GM23338 (cell line): ENCODE measurements around the gene SCN1B. TPM values are rescaled to one million over a fixed set of nuclear protein-coding genes. Genes with fewer than 3 reads are reported as not detected.
A peak's percentile ranks its signal among the peaks of the same experiment; 100 is the strongest.

Source experiments
- ATAC-seq: fragments of 200-7000 bp; cut with Tn5 transposase; 3 replicates; pipeline ENCODE4 v1.9.1; 2020
- DNase-seq: peaks from one replicate; pipeline ENCODE4 v3.0.0-alpha.2; 2015; ENCODE audit warnings: low spot score
- H2AFZ ChIP-seq: fragments of 200-600 bp; sonication (generic); 2 replicates; pipeline ENCODE4 v1.8.0; 2016; ENCODE audit warnings: antibody characterized with exemption, mild to moderate bottlenecking, moderate library complexity
- H3F3A ChIP-seq: fragments of 200-600 bp; sonication (generic); replicated peaks from 2 replicates; pipeline ENCODE4 v1.8.0; 2017; ENCODE audit warnings: antibody characterized with exemption, mixed run types, low read depth
- H3K27ac ChIP-seq: fragments of 200-600 bp; sonication (generic); 2 replicates; pipeline ENCODE4 v1.6.1; 2016; ENCODE audit warnings: low read depth
- H3K27me3 ChIP-seq: fragments of 200-600 bp; sonication (generic); 2 replicates; pipeline ENCODE4 v1.8.0; 2016; ENCODE audit warnings: mild to moderate bottlenecking, mixed run types, moderate library complexity; ENCODE audit not compliant: insufficient read depth
- H3K36me3 ChIP-seq: fragments of 200-600 bp; sonication (generic); 2 replicates; pipeline ENCODE4 v1.8.0; 2016; ENCODE audit warnings: mild to moderate bottlenecking; ENCODE audit not compliant: insufficient read depth
- H3K4me1 ChIP-seq: fragments of 200-600 bp; sonication (generic); 2 replicates; pipeline ENCODE4 v1.8.0; 2016; ENCODE audit warnings: mild to moderate bottlenecking, moderate library complexity; ENCODE audit not compliant: insufficient read depth
- H3K4me2 ChIP-seq: fragments of 200-600 bp; sonication (generic); 2 replicates; pipeline ENCODE4 v1.7.1; 2017; ENCODE audit warnings: mixed run types
- H3K4me3 ChIP-seq: fragments of 200-600 bp; sonication (generic); 2 replicates; pipeline ENCODE4 v1.6.1; 2016; ENCODE audit warnings: mixed run types
- H3K79me2 ChIP-seq: fragments of 200-600 bp; sonication (generic); replicated peaks from 2 replicates; pipeline ENCODE4 v1.8.0; 2017; ENCODE audit warnings: mild to moderate bottlenecking; ENCODE audit not compliant: insufficient read depth
- H3K9me2 ChIP-seq: fragments of 200-600 bp; sonication (generic); 2 replicates; pipeline ENCODE4 v1.8.0; 2017; ENCODE audit not compliant: insufficient read depth
- H4K20me1 ChIP-seq: fragments of 200-600 bp; sonication (generic); replicated peaks from 2 replicates; pipeline ENCODE4 v1.8.0; 2017; ENCODE audit warnings: mild to moderate bottlenecking; ENCODE audit not compliant: insufficient read depth
- H3K27ac Mint-ChIP-seq: 2 replicates; pipeline ENCODE4 v1.8.0; 2020; ENCODE audit warnings: inconsistent platforms, mild to moderate bottlenecking, moderate library complexity, mixed read lengths
- H3K27me3 Mint-ChIP-seq: 3 replicates; pipeline ENCODE4 v1.8.0; 2022; ENCODE audit warnings: low read depth, mild to moderate bottlenecking, moderate library complexity, mixed read lengths, inconsistent platforms; ENCODE audit not compliant: insufficient read depth, poor library complexity
- H3K36me3 Mint-ChIP-seq: 3 replicates; pipeline ENCODE4 v1.8.0; 2021; ENCODE audit warnings: low read depth, mild to moderate bottlenecking, inconsistent platforms, moderate library complexity, mixed read lengths
- H3K4me1 Mint-ChIP-seq: 3 replicates; pipeline ENCODE4 v1.8.0; 2020; ENCODE audit warnings: mild to moderate bottlenecking, inconsistent platforms, mixed read lengths
- H3K4me3 Mint-ChIP-seq: 3 replicates; pipeline ENCODE4 v1.8.0; 2021; ENCODE audit warnings: moderate library complexity, mild to moderate bottlenecking, inconsistent platforms, mixed read lengths
- H3K9me3 Mint-ChIP-seq: 3 replicates; pipeline ENCODE4 v1.8.0; 2020; ENCODE audit warnings: moderate library complexity, mild to moderate bottlenecking, inconsistent platforms, mixed read lengths
- CREB1 ChIP-seq: fragments of 250-450 bp; sonication (Bioruptor Pico); IDR thresholded peaks from 2 replicates; pipeline ENCODE4 v1.5.0; 2020; ENCODE audit warnings: low read depth, mild to moderate bottlenecking, moderate library complexity
- CTCF ChIP-seq, 2 experiments: fragments of 200-600 bp in 1 of 2; sonication (generic) in 1 of 2; conservative IDR thresholded peaks; 2 replicates each; pipeline versions ENCODE4 v1.5.1 to v1.6.1; 2016 to 2017; ENCODE audit warnings: antibody characterized with exemption in 2 of 2, low read depth in 2 of 2, mild to moderate bottlenecking in 2 of 2, moderate library complexity in 1 of 2
- ETS1 ChIP-seq: IDR thresholded peaks from 2 replicates; pipeline ENCODE4 v1.6.1; 2016; ENCODE audit warnings: antibody characterized with exemption
- EZH2 ChIP-seq: fragments of 200-600 bp; sonication (generic); IDR thresholded peaks from one replicate; pipeline ENCODE4 v1.8.0; 2017; ENCODE audit warnings: antibody characterized with exemption, mild to moderate bottlenecking, low read depth; ENCODE audit not compliant: unreplicated experiment
- EZH2phosphoT487 ChIP-seq: fragments of 200-600 bp; sonication (generic); IDR thresholded peaks from one replicate; pipeline ENCODE4 v1.8.1; 2018; ENCODE audit warnings: antibody characterized with exemption; ENCODE audit not compliant: unreplicated experiment
- JUNB ChIP-seq: IDR thresholded peaks from one replicate; pipeline ENCODE4 v1.6.1; 2016; ENCODE audit warnings: antibody characterized with exemption; ENCODE audit not compliant: unreplicated experiment
- NANOG ChIP-seq: IDR thresholded peaks from 2 replicates; pipeline ENCODE4 v1.6.1; 2016; ENCODE audit warnings: antibody characterized with exemption, borderline replicate concordance
- REST ChIP-seq: IDR thresholded peaks from one replicate; pipeline ENCODE4 v1.6.1; 2018; ENCODE audit warnings: antibody characterized with exemption; ENCODE audit not compliant: unreplicated experiment
- ZNF114 ChIP-seq: fragments of 250-450 bp; sonication (Bioruptor Pico); IDR thresholded peaks from 2 replicates; pipeline ENCODE4 v1.5.0; 2020; ENCODE audit warnings: mild to moderate bottlenecking, moderate library complexity
- ZNF331 ChIP-seq: fragments of 250-450 bp; sonication (Bioruptor Pico); IDR thresholded peaks from 2 replicates; pipeline ENCODE4 v1.5.0; 2020; ENCODE audit warnings: low read depth, mild to moderate bottlenecking, moderate library complexity
- polyA plus RNA-seq: library from polyadenylated mRNA; unstranded; fragments of >200 nt; fragmentation: Nextera tagmentation; extraction: Ambion mirVana; gene quantifications from 2 replicates; pipeline ENCODE4 v1.2.1, GENCODE V29; 2016
- total RNA-seq: library from RNA; depleted of rRNA; stranded (reverse); fragments of >200 nt; shearing (Covaris generic); gene quantifications from 2 replicates; pipeline ENCODE4 v1.2.3, GENCODE V29; 2014

Gene SCN1B
- total and polyA plus RNA-seq, 2 experiments from 2014 or later, result 1.7 to 4.8 TPM

GRCh38 chr19:35069696-35070095 is 39.4 kb downstream of the SCN1B start:
- H3K27ac ChIP-seq, result peak overlapping the region; percentile 96
- DNase-seq (no peak), ATAC-seq (no peak)
- H3K79me2 ChIP-seq, result no peaks in the 10 kb centered on the region
- H3K9me2 ChIP-seq, result 0 out of 2 replicates have a peak, but pooled peaks cover 4% of the 10 kb centered on the region
- peaks cover 29% of the 10 kb centered on the region for H3K4me1 Mint-ChIP-seq
- H3K4me3 ChIP-seq, result no peak overlapping the region
- no peak overlapping the region for H3K27ac Mint-ChIP-seq
- TF ChIP-seq JUNB (no peak), EZH2 (no peak), EZH2phosphoT487 (no peak), CREB1 (no peak), NANOG (no peak)
- no peak overlapping the region for H3K4me3 Mint-ChIP-seq
- peaks cover 18% of the 10 kb centered on the region; the same call in 1 of the 2 replicates for H3F3A ChIP-seq
- 0 out of 3 replicates have a peak, but pooled peaks cover 5% of the 10 kb centered on the region for H3K9me3 Mint-ChIP-seq
- peaks cover 20% of the 10 kb centered on the region for H3K4me1 ChIP-seq
- no peaks in the 10 kb centered on the region for H3K27me3 ChIP-seq
- H4K20me1 ChIP-seq, result no peaks in the 10 kb centered on the region
- H3K36me3 Mint-ChIP-seq, result no peaks in the 10 kb centered on the region; the same call in 2 of the 3 replicates
- no peak overlapping the region for H2AFZ ChIP-seq
- no peaks in the 10 kb centered on the region for H3K36me3 ChIP-seq
- H3K27me3 Mint-ChIP-seq, result peaks cover 26% of the 10 kb centered on the region
- H3K4me2 ChIP-seq, result peak overlapping the region; percentile 35; the same call in 1 of the 2 replicates

- Histone ChIP-seq H3K27me3 (no peaks in the 10 kb centered on the region), H3K79me2 (no peaks in the 10 kb centered on the region), H3K4me1 (peaks cover 20% of the 10 kb centered on the region), H3K9me2 (0 out of 2 replicates have a peak, but pooled peaks cover 4% of the 10 kb centered on the region), H3F3A (peaks cover 18% of the 10 kb centered on the region; the same call in 1 of the 2 replicates), H3K4me3 (no peak overlapping the region), H3K4me2 (no peak overlapping the region), H2AFZ (no peak overlapping the region), H3K27ac (no peak overlapping the region), H3K36me3 (no peaks in the 10 kb centered on the region), H4K20me1 (no peaks in the 10 kb centered on the region)
- peaks cover 5% of the 10 kb centered on the region; the same call in 1 of the 3 replicates for H3K9me3 Mint-ChIP-seq
- no peaks in the 10 kb centered on the region; the same call in 1 of the 3 replicates for H3K36me3 Mint-ChIP-seq
- DNase-seq, result no peak
- peaks cover 21% of the 10 kb centered on the region for H3K27me3 Mint-ChIP-seq
- no peak overlapping the region for H3K27ac Mint-ChIP-seq
- H3K4me1 Mint-ChIP-seq, result peaks cover 29% of the 10 kb centered on the region
- no peak for ATAC-seq
- H3K4me3 Mint-ChIP-seq, result no peak overlapping the region
- TF ChIP-seq ZNF114 (CRISPR knock-in tag), result no peak
- TF ChIP-seq REST, result no peak
- no peak for TF ChIP-seq ZNF331 (CRISPR knock-in tag)
- TF ChIP-seq ETS1, result no peak
- no peak for TF ChIP-seq CTCF (conservative IDR thresholded peaks at IDR 0.05; ENCODE audit: low read depth in 2 of 2)
Measured at GRCh38 chr19:35070471-35070870, 40.2 kb downstream of the SCN1B start.
